Myocyte (in vitro differentiated cells): ENCODE results near the gene SREBF1. TPM values are rescaled to one million over a fixed set of nuclear protein-coding genes. Genes with fewer than 3 reads are reported as not detected.

Source experiments
- DNase-seq: peaks from one replicate; pipeline ENCODE4 v3.0.0-alpha.2; 2012; ENCODE audit warnings: low read depth
- total RNA-seq: library from RNA; depleted of rRNA; stranded (reverse); fragments of >200 nt; gene quantifications from 2 replicates; pipeline ENCODE4 v1.2.3, GENCODE V29; 2014

Gene SREBF1
- total RNA-seq, 1 donor from 2014 or later, result 348 TPM

GRCh38 chr17:17842111-17842876 is 5.5 kb upstream of the SREBF1 start:
- DNase-seq, result no peak

- peak; percentile 56 for DNase-seq
Measured at GRCh38 chr17:17841601-17842025, 4.8 kb upstream of the SREBF1 start.

- DNase-seq, result peak; percentile 88
Measured at GRCh38 chr17:17840751-17841591, 4.2 kb upstream of the SREBF1 start.

- peak; percentile 98 for DNase-seq
Measured at GRCh38 chr17:17839791-17840707, 3.3 kb upstream of the SREBF1 start.

GRCh38 chr17:17837966-17838962 is 1.5 kb upstream of the SREBF1 start:
- peak; percentile 93 for DNase-seq

DNA sequence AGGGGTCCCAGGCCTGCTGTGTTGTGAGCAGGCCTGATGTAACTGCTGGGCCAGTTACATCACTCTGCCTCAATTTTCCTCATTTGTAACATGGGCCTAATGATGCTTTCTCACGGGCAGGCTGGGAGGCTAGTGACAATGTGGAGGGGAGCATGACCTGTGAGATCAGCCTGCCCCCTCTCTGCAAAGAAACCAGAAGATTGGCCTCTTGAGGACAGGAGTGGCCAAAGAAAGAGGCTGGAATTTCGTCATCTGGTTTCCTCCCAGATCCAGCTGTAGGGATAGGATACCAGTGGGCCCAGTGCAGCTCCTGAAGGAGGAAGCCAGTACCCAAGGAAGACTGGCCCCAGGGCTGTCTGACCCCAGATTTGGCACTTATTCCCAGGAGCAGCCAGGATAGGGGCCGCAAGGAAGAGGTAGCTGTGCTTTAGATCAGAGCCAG is 615 bp upstream of the SREBF1 start:
- DNase-seq, result peak; percentile 85

DNA sequence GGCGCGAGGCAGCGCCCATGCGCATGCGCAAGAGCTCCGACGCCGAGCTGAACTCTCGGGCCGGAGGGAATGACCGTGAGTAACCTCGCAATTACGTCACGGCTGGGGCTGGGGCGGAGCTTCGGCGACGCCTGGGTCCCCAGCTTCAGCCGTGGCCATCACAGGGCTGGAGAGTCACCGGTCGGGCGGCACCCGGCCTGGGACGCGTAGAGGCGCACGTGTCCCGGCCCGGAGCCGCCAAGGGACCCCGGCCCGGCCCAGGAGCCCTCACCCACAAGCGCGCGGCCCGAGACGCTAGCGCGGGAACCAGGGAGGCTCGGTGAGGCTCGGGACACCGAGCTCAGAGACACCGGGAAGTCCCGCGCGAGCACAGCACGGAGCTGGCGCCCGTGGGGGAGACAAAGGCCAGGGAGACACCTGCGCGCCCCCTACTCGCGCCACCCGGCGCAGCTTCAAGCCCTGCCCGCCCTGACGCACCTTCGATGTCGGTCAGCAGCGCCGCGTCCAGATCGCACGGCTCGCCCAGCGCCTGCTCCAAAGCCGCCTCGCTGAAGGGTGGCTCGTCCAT is 452 bp downstream of the SREBF1 start:
- DNase-seq, result peak; percentile 98

GRCh38 chr17:17835415-17836249 is 1.2 kb downstream of the SREBF1 start:
- DNase-seq, result no peak

DNA sequence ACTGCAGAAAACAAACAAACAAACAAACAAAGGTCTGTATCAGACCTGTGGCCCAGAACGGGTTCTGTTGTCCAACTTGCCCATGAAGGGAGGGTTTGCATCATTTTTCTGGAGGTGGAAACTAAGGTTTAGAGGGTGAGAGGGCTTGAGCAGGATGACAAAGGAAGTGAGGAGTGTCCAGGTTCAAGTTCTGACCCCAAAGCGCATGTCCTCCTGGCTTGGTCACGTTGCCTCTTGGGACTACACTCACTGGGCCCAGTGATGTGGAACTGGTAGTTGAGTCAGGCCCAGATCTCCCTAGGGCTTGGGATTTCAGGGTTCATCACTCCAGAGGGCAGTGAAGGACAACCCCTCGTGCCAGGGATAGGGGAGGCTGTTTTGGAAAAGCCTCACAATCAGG is 1.8 kb downstream of the SREBF1 start:
- no peak for DNase-seq

DNA sequence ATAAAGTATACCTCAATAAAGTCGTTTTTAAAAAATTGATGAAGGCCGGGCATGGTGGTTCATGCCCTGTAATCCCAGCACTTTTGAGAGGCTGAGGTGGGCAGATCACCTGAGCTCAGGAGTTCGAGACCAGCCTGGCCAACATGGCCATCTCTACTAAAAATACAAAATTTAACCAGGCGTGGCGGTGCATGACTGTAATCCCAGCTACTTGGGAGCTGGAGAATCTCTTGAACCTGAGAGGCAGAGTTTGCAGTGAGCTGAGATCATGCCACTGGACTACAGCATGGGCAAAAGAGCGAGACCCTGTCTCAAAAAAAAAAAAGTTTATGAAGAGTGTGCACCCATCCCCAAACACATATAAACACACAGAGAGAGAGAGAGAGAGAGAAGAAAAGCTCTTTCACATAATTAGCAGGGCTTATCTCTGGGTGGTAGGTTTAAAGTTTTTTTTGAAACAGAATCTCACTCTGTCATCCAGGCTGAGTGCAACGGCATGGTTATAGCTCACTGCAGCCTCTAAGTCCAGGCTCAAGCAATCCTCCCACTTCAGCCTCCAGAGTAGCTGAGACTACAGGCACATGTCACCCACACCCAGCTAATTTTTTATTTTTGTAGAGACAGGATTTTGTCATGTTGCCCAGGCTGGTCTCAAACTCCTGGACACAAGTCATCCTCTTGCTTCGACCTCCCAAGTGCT is 3.0 kb downstream of the SREBF1 start:
- no peak for DNase-seq

DNA sequence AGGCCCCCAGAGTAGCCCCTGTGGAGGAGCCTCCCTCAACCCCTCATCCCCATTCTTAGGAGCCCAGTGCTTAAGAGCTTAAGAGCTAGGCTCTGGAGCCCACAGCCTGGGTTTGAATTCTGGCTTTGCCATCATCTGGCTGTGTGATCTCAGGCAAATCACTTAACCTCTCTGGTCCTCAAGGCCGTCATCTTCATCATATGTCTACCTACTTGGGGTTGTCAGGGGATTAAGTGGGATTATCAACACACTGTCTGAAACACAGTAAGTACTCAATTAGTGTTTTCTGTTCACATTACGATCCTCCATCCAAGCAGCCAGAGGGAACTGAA is 4.8 kb downstream of the SREBF1 start:
- no peak for DNase-seq

- no peak for DNase-seq
Measured at GRCh38 chr17:17831208-17832031, 5.4 kb downstream of the SREBF1 start.

- DNase-seq, result no peak
Measured at GRCh38 chr17:17830740-17831207, 6.0 kb downstream of the SREBF1 start.

DNA sequence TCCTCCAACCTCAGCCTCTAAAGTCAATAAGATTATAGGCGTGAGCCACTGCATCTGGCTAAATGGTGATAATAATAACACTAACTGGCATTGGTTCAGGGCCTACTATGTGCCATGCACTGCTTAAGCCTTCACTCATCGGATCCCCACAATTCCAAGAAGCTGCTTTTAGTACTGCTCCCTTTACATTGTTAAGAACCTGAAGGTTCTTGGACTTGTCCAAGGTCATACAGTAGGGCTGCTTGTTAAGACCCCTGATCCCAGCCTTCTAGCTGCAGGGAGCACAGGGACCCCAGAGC is 6.6 kb downstream of the SREBF1 start:
- no peak for DNase-seq

DNA sequence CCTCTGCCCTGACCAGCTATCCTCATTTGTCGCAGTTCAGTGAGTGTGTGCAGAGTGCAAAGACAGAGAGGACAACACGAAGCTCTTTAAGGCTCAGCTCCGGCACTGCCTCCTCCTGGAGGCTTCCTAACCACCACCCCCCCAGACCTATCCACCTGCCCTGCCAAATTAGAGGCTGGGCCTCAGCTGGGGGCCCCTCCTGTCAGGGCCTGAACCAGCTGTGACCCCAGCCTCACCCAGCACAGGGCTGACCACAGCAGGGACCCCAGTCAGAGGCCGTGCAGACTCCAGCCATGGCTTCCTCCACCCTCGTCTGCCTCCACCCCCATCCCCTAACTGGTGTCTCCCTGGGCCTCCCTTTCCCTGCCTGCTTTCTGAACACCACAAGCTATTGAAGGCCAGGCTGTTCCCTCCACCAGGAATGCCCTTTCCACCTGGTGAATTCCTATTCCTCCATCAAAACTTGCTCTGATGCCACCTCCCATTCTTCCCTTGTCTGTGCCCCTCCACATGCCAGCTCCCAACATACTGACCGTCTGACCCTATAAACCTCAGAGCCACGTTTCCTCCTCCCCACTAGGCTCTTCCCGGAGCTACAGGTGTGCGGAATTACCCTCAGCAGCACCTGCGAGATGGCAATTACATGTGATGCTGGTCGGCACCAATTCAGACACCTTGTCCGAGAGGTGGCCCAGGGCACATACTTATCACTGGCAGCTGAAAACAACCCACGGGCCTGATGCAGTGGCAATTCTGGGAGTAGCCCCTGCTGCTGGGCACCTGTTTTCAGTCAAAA is 8.8 kb downstream of the SREBF1 start:
- no peak for DNase-seq

- peak; percentile 55 for DNase-seq
Measured at GRCh38 chr17:17826942-17827785, 9.6 kb downstream of the SREBF1 start.
